NCI-H748 (cell line): Measurements from ENCODE around the gene INTS2.
"Not testable (repeated sequence)": the region's sequence is repeated elsewhere in the genome, so short reads cannot be mapped to it uniquely, and the experiment has no call there.

Experiments used
- DNase-seq: peaks from one replicate; lab custom pipeline; 2025; ENCODE audit not compliant: unreplicated experiment; lab: John Stamatoyannopoulos, UW

INTS2 gene

GRCh38 chr17:61894310-61894709 is 33.5 kb downstream of the INTS2 start:
- DNase-seq, result not testable (repeated sequence)

GRCh38 chr17:61887733-61888132 is 40.0 kb downstream of the INTS2 start:
- DNase-seq, result not testable (repeated sequence)

GRCh38 chr17:61885865-61886264 is 41.9 kb downstream of the INTS2 start:
- not testable (repeated sequence) for DNase-seq

- no peak for DNase-seq
These were observed 42.9 kb downstream of the INTS2 start for GRCh38 chr17:61884864-61885263.

GRCh38 chr17:61880589-61881102 is 47.1 kb downstream of the INTS2 start:
- DNase-seq, result no peak

GRCh38 chr17:61878984-61879612 is 48.7 kb downstream of the INTS2 start:
- no peak for DNase-seq

- DNase-seq, result no peak
These were observed 49.3 kb downstream of the INTS2 start for GRCh38 chr17:61878520-61878919.

GRCh38 chr17:61877837-61878236 is 49.9 kb downstream of the INTS2 start:
- no peak for DNase-seq

GRCh38 chr17:61875804-61876203 is 52.0 kb downstream of the INTS2 start:
- DNase-seq, result no peak

GRCh38 chr17:61875285-61875684 is 52.5 kb downstream of the INTS2 start:
- no peak for DNase-seq

- DNase-seq, result no peak
These were observed 53.7 kb downstream of the INTS2 start for GRCh38 chr17:61874075-61874474.

- no peak for DNase-seq
These were observed 55.7 kb downstream of the INTS2 start for GRCh38 chr17:61872099-61872498.

GRCh38 chr17:61869138-61869537 is 58.6 kb downstream of the INTS2 start:
- no peak for DNase-seq

GRCh38 chr17:61868074-61868473 is 59.7 kb downstream of the INTS2 start:
- no peak for DNase-seq

- no peak for DNase-seq
These were observed 60.7 kb downstream of the INTS2 start for GRCh38 chr17:61867033-61867432.

- no peak for DNase-seq
These were observed 64.0 kb downstream of the INTS2 start for GRCh38 chr17:61863801-61864126.

GRCh38 chr17:61862975-61863800 is 64.6 kb downstream of the INTS2 start, which contains the start of gene BRIP1:
Gene BRIP1, minus strand, starts transcription at chr17:61863528. Its CDS starts 1,989 bp downstream, at chr17:61861539.
- peak; percentile 95 for DNase-seq

GRCh38 chr17:61862105-61862574 is 65.6 kb downstream of the INTS2 start:
- peak; percentile 7 for DNase-seq

GRCh38 chr17:61860397-61860796 is 67.4 kb downstream of the INTS2 start:
- not testable (repeated sequence) for DNase-seq

- DNase-seq, result no peak
These were observed 71.7 kb downstream of the INTS2 start for GRCh38 chr17:61856035-61856434.

- no peak for DNase-seq
These were observed 74.9 kb downstream of the INTS2 start for GRCh38 chr17:61852857-61853256.

GRCh38 chr17:61849674-61850073 is 78.1 kb downstream of the INTS2 start:
- DNase-seq, result no peak
